Measurements from ENCODE around the gene SLC26A5. TPM values are rescaled to one million over a fixed set of nuclear protein-coding genes. Genes with fewer than 3 reads are reported as not detected.

SLC26A5 gene
- total RNA-seq, 1 experiment from 2014 or later, result not detected

GRCh38 chr7:103325744-103326143, 120.3 kb downstream of the SLC26A5 start:
- Histone ChIP-seq H3K36me3 (peaks cover 41% of the 10 kb centered on the region), H3K9me3 (no peaks in the 10 kb centered on the region), H3K27me3 (no peaks in the 10 kb centered on the region), H3K4me3 (no peak overlapping the region)
- DNase-seq, result no peak

Other genes with a start within 250 kb of the SLC26A5 start
- gene PMPCB, start 148.8 kb downstream of the SLC26A5 start, total RNA-seq (2014; rRNA removed; shearing (Covaris generic); ENCODE audit: low replicate concordance), result 44.3 and 56.3 TPM in 2 replicates
- 25.3 and 43.0 TPM in 2 replicates for gene DNAJC2, start 101.4 kb downstream of the SLC26A5 start, total RNA-seq (2014; rRNA removed; shearing (Covaris generic); ENCODE audit: low replicate concordance)
- gene PSMC2, start 98.6 kb downstream of the SLC26A5 start, total RNA-seq (2014; rRNA removed; shearing (Covaris generic); ENCODE audit: low replicate concordance), result 252 and 291 TPM in 2 replicates